AG04449 (cell line): ENCODE measurements around the gene DAPK2.

Source experiments
- CTCF ChIA-PET: fragments of 350-600 bp; formaldehyde crosslinking; extraction: SDS; loops from one replicate; lab custom pipeline; 2021; ENCODE audit warnings: antibody characterized with exemption; lab: Yijun Ruan, JAX
- POLR2A ChIA-PET: fragments of 400-600, 350-600 bp; formaldehyde crosslinking; extraction: SDS; loops from one replicate; lab custom pipeline; 2020; ENCODE audit warnings: antibody characterized with exemption, inconsistent platforms; lab: Yijun Ruan, JAX
- DNase-seq: peaks from one replicate; pipeline ENCODE4 v3.0.0-alpha.2; 2010; ENCODE audit warnings: low read depth, low spot score
- H3K4me3 ChIP-seq: 2 replicates; pipeline ENCODE4 v1.5.1; 2011; ENCODE audit warnings: low read depth, mild to moderate bottlenecking, control low read depth, low read length
- TF ChIP-seq, protein P1 (sequence below): IDR thresholded peaks from one replicate; pipeline ENCODE4 v1.5.1; 2011; ENCODE audit warnings: mild to moderate bottlenecking, moderate library complexity, low read length, control low read depth, inconsistent platforms; ENCODE audit not compliant: insufficient read depth; ENCODE audit errors: missing control alignments

The DAPK2 gene

DNA sequence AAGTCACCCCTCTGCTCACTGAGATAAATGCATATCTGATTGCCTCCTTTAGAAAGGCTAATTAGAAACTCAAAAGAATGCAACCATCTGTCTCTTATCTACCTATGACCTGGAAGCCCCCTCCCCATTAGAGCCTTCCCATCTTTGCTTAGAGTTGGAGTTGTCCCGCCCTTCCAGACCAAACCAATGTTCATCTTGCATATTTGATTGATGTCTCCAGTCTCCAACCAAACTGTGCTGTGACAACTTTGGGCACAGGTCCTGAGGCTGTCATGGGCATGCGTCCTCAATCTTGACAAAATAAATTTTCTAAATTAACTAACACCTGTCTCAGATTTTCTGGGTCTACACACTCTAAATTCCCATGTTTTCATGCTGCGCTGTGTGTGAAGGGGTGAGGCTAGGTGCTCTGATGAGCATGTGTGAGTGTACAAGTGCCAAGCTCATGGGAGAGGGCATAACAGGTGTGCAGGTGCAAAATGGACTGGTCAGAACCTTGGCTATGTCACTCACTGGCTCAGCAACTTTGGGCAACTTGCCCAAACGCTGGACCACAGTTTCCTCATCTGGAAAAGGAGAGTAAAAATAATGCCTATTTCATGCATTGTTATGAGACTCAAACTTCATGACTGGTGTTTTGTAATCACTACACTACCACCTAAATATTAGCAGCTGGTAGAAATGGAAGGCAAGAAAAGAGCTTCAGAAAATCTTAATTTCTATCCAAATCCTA, 7.2 kb downstream of the DAPK2 start:
- DNase-seq: no peak
- H3K4me3 ChIP-seq: no peak overlapping the region
- TF ChIP-seq, protein P1, sequence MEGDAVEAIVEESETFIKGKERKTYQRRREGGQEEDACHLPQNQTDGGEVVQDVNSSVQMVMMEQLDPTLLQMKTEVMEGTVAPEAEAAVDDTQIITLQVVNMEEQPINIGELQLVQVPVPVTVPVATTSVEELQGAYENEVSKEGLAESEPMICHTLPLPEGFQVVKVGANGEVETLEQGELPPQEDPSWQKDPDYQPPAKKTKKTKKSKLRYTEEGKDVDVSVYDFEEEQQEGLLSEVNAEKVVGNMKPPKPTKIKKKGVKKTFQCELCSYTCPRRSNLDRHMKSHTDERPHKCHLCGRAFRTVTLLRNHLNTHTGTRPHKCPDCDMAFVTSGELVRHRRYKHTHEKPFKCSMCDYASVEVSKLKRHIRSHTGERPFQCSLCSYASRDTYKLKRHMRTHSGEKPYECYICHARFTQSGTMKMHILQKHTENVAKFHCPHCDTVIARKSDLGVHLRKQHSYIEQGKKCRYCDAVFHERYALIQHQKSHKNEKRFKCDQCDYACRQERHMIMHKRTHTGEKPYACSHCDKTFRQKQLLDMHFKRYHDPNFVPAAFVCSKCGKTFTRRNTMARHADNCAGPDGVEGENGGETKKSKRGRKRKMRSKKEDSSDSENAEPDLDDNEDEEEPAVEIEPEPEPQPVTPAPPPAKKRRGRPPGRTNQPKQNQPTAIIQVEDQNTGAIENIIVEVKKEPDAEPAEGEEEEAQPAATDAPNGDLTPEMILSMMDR: no peak
- CTCF ChIA-PET: interaction anchor here (1.0 to 4.9 kb wide), 3 partner anchors 8 to 96 kb away, joined by 3 to 24 read pairs (median 3); partner anchors contain the start of gene DAPK2
- POLR2A ChIA-PET: interaction anchor here (0.6 kb wide), 1 partner anchor 130 kb away, joined by 4 read pairs; no protein-coding TSS in a partner anchor

DNA sequence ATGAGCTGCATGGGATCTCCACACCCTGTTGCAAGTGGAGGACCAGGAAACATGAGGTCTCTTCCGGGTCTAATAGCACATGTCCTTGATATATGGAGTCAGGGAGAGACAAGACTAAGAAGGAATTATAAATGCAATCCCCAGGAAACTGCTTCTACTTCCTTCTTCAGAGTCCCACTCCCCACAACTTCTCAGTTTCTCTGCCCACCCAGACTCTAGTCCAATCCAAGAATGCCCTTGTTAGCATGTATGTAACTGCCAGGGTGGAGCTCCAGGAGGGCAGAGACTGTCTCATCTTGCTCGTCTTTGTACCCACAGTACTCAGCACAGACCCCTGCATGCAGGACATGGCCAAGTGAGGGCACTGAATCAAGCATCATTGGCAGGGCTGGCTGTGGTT, 8.3 kb downstream of the DAPK2 start:
- no peak overlapping the region for H3K4me3 ChIP-seq
- POLR2A ChIA-PET: no interaction called here
- TF ChIP-seq, protein P1: no peak
- CTCF ChIA-PET: interaction anchor here (4.9 kb wide), 1 partner anchor 9 kb away, joined by 24 read pairs; the partner anchor contains the start of gene DAPK2
- no peak for DNase-seq

DNA sequence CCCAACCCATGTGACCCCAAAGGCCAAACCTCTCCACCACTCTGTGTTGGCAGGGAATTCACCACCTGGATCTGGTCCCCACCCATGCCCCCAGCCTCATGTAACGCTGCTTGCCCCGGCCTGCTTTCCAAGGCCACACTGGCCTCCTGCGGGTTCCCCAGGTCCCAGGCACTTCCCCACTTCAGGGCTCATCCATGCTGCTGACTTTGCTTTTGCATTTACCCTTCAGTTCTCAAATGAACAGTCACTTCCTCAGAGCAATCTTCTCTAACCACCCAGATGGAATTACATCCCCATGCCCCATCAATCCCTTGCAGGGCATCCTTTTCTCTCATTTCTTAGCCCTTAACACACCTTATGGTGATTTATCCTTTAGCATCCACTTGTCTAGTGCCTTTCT, 9.2 kb downstream of the DAPK2 start:
- TF ChIP-seq, protein P1: no peak
- POLR2A ChIA-PET: no interaction called here
- no peak for DNase-seq
- H3K4me3 ChIP-seq: no peak overlapping the region
- CTCF ChIA-PET: interaction anchor here (1.0 to 4.9 kb wide), 2 partner anchors 10 to 92 kb away, joined by 6 to 24 read pairs; partner anchors contain the start of gene DAPK2

DNA sequence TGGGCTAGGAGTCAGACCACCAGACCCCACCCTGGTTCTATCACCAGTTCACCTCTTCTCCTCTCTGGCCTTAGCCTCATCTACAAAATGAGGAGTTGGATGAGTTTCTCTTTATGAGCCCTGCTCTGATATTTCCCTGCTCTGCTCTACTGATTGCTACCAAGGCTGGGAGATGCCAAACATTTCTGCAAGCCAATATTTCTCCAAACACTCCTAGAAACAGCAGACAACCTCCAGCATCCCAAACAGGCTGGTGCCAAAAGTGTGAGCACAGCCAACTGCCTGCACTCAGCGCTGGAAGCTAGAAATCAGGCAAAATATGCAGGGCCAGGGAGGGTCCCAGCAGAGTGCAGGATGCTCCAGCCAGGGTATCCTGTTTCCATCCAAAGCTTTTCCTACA, 10.8 kb downstream of the DAPK2 start:
- TF ChIP-seq, protein P1: no peak
- ChIA-PET CTCF (interaction anchor here (1.0 to 4.9 kb wide), 2 partner anchors 9 to 11 kb away, joined by 3 to 24 read pairs; partner anchors contain the start of gene DAPK2), POLR2A (no interaction called here)
- no peak overlapping the region for H3K4me3 ChIP-seq
- DNase-seq: no peak

- ChIA-PET CTCF (interaction anchor here (1.2 to 1.6 kb wide), 2 partner anchors 10 to 11 kb away, joined by 4 to 6 read pairs; partner anchors contain the start of gene DAPK2), POLR2A (no interaction called here)
- DNase-seq: no peak
- H3K4me3 ChIP-seq: no peak overlapping the region
- TF ChIP-seq, protein P1: no peak
These were observed 11.8 kb downstream of the DAPK2 start for GRCh38 chr15:64034519-64034918.

DNA sequence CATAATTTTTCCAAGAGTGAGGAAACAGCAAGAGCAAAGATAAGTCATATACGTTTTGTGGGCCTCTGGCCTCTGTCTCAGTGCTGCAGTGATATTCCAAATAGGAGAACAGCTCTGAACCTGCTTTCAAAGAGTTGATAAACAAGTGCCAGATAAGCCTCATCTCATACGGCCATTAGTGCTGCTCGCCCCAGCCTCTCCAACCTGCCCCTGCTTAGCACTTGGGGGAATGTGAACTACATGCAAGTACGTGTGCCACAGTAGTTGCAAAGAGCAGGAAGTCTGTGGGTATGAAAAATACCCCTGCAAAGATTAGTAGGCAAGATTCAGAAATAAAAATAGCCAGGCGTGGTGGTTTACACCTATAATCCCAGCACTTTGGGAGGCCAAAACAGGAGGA, 14.0 kb downstream of the DAPK2 start:
- ChIA-PET CTCF (interaction anchor here (1.0 kb wide), 3 partner anchors 14 to 422 kb away, joined by 3 read pairs; partner anchors contain the start of gene DAPK2), POLR2A (no interaction called here)
- no peak for DNase-seq
- TF ChIP-seq, protein P1: no peak
- no peak overlapping the region for H3K4me3 ChIP-seq
